ENCODE results near the gene MS4A2.

DNA sequence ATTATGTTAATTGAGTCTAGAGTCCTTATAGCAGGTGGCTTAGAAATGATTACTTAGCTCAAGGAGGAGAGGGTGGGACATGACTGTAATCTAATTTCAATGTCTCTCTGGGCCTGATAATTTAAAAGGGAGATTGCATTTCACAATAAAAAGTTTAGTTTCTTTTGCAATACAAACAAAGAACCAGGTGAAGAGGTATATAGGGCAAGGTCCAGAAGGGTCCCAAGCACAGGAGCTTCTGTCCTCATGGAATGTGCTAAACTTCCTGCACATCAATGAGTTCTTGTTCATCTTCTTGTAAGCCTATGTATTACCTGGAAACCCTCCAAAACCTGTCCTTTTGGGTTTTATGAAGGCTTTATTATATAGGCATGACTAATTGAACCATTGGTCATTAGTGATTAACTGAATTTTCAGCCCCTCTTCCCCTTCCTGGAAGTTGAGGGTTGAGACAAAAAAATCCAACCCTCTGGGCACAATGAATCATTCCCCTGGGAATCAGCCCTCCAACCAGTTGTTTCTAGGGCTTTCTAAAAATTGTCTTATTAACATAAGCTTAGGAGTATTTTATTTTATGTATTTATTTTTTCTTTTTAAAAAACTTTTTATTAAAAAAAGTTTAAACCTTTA is 37.6 kb downstream of the MS4A2 start:
- TF ChIP-seq, protein P1, sequence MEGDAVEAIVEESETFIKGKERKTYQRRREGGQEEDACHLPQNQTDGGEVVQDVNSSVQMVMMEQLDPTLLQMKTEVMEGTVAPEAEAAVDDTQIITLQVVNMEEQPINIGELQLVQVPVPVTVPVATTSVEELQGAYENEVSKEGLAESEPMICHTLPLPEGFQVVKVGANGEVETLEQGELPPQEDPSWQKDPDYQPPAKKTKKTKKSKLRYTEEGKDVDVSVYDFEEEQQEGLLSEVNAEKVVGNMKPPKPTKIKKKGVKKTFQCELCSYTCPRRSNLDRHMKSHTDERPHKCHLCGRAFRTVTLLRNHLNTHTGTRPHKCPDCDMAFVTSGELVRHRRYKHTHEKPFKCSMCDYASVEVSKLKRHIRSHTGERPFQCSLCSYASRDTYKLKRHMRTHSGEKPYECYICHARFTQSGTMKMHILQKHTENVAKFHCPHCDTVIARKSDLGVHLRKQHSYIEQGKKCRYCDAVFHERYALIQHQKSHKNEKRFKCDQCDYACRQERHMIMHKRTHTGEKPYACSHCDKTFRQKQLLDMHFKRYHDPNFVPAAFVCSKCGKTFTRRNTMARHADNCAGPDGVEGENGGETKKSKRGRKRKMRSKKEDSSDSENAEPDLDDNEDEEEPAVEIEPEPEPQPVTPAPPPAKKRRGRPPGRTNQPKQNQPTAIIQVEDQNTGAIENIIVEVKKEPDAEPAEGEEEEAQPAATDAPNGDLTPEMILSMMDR (IDR thresholded peaks at IDR 0.05): no peak
- TF ChIP-seq POLR2AphosphoS5 (IDR thresholded peaks at IDR 0.05): no peak
